ENCODE data around the gene ETV6.

Gene ETV6

DNA sequence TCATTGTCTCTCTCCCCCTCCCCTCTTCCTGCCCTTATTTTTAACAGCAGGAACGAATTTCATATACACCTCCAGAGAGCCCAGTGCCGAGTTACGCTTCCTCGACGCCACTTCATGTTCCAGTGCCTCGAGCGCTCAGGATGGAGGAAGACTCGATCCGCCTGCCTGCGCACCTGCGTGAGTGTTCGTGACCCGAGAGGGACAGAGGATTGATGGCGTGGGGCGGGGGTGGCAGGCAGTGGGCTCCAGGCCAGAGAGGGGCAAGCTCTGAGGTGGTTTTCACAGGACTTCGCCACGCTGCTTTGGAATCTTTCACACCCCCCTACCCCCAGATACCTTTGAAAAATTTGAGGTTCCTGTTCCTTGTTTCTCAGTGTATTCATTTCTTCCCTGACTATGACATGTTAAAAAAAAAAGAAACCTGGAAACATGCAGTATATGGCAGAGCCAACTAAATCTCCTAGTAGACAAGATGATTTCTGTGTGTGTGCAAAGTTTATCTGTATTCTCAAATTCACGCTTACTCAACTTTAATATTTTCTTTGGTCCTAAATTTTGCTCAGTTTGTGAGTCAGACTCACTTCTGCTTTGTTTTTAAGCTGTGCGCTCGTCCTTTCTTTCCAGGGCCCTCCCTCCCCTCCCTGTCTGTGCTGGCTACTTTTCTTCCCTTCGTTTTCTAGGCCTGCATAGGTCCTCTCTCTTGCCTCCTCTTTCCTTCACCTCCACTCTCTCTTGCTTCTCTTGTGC is 103.1 kb downstream of the ETV6 start:
- Histone ChIP-seq H3K4ac (ENCODE audit: low read depth, low read length) (no peak overlapping the region), H3K79me1 (ENCODE audit: low read length) (peaks cover 2% of the 10 kb centered on the region), H4K5ac (ENCODE audit: low read length) (no peak overlapping the region), H3K27me3 (ENCODE audit: insufficient read depth, low read length, poor library complexity) (no peaks in the 10 kb centered on the region), H2BK15ac (replicated peaks; ENCODE audit: low read depth) (no peak overlapping the region), H3K18ac (ENCODE audit: low read length) (no peak overlapping the region), H2BK120ac (ENCODE audit: low read depth, low read length) (no peak overlapping the region), H3K56ac (ENCODE audit: low read length) (no peak overlapping the region), H3K4me1 (ENCODE audit: control insufficient read depth, low read depth, low read length) (peaks cover 5% of the 10 kb centered on the region), H3K4me3 (ENCODE audit: low read length) (no peak overlapping the region), H3K4me2 (ENCODE audit: low read length) (no peak overlapping the region), H3K79me2 (ENCODE audit: control insufficient read depth, insufficient read depth, low read length) (no peaks in the 10 kb centered on the region), H2BK5ac (ENCODE audit: low read length) (no peak overlapping the region), H3K23ac (ENCODE audit: low read length) (no peak overlapping the region), H2AK5ac (ENCODE audit: low read length) (no peak overlapping the region), H4K8ac (ENCODE audit: low read depth, low read length) (no peak overlapping the region), H3K9ac (ENCODE audit: low read length) (no peak overlapping the region), H3K27ac (ENCODE audit: low read depth, low read length) (no peak overlapping the region), H3K36me3 (ENCODE audit: control insufficient read depth, insufficient read depth, low read length) (no peaks in the 10 kb centered on the region)
- DNase-seq = no peak
- WGBS (ENCODE audit: extremely low coverage, insufficient coverage, low lambda C conversion rate) = no CpG with 5 or more reads among the region's 21 CpGs

DNA sequence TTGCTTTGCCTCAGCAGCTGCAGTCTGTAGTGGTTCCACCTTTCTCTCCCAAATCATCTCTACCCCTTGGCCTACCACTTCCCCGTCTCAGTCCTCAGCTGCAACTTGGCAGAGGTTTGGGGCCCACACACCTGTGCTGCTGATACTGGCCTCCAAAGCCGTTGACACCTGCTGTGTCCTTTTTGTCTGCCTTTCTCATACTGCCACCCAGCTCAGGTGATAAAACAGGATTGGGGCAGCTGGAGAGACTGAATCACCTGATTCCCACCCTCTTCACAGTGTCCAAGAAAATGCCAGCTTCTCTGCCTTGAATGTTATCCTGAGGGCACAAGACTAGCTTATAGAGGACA is 103.7 kb downstream of the ETV6 start:
- Histone ChIP-seq H3K4me3 (ENCODE audit: low read length) (no peak overlapping the region), H3K4me1 (ENCODE audit: control insufficient read depth, low read depth, low read length) (peaks cover 5% of the 10 kb centered on the region), H2AK5ac (ENCODE audit: low read length) (no peak overlapping the region), H4K8ac (ENCODE audit: low read depth, low read length) (no peak overlapping the region), H3K56ac (ENCODE audit: low read length) (no peak overlapping the region), H2BK5ac (ENCODE audit: low read length) (no peak overlapping the region), H2BK120ac (ENCODE audit: low read depth, low read length) (no peak overlapping the region), H3K4ac (ENCODE audit: low read depth, low read length) (no peak overlapping the region), H3K79me2 (ENCODE audit: control insufficient read depth, insufficient read depth, low read length) (no peaks in the 10 kb centered on the region), H3K4me2 (ENCODE audit: low read length) (no peak overlapping the region), H3K27ac (ENCODE audit: low read depth, low read length) (no peak overlapping the region), H3K27me3 (ENCODE audit: insufficient read depth, low read length, poor library complexity) (no peaks in the 10 kb centered on the region), H3K79me1 (ENCODE audit: low read length) (peaks cover 2% of the 10 kb centered on the region), H4K5ac (ENCODE audit: low read length) (no peak overlapping the region), H3K23ac (ENCODE audit: low read length) (no peak overlapping the region), H2BK15ac (replicated peaks; ENCODE audit: low read depth) (no peak overlapping the region), H3K36me3 (ENCODE audit: control insufficient read depth, insufficient read depth, low read length) (no peaks in the 10 kb centered on the region), H3K9ac (ENCODE audit: low read length) (no peak overlapping the region), H3K18ac (ENCODE audit: low read length) (no peak overlapping the region)
- no peak for DNase-seq
- no CpG with 5 or more reads among the region's 2 CpGs for WGBS (ENCODE audit: extremely low coverage, insufficient coverage, low lambda C conversion rate)

DNA sequence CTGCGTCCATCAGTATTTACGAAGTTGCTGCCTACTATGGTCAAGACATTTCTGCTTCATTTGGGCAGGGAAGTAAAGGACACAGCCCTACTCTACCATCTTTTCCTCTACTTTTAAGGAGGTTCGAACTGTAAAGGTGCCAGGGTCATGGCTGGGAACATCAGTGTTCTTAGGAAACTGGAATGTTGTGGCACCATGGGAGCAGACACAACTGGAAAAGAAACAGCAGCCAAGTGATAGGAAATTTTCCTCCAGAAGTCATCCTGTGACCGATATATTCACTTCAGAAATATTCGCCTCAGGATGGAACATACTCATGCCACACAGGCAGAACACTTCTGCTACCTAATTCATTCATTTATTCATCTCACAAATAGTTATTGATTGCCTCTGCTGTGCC is 104.4 kb downstream of the ETV6 start:
- Histone ChIP-seq H2BK120ac (ENCODE audit: low read depth, low read length) (no peak overlapping the region), H3K36me3 (ENCODE audit: control insufficient read depth, insufficient read depth, low read length) (no peaks in the 10 kb centered on the region), H3K4me3 (ENCODE audit: low read length) (no peak overlapping the region), H2BK5ac (ENCODE audit: low read length) (no peak overlapping the region), H3K18ac (ENCODE audit: low read length) (no peak overlapping the region), H2AK5ac (ENCODE audit: low read length) (no peak overlapping the region), H3K23ac (ENCODE audit: low read length) (no peak overlapping the region), H3K79me2 (ENCODE audit: control insufficient read depth, insufficient read depth, low read length) (no peaks in the 10 kb centered on the region), H3K4me1 (ENCODE audit: control insufficient read depth, low read depth, low read length) (peaks cover 5% of the 10 kb centered on the region), H3K56ac (ENCODE audit: low read length) (no peak overlapping the region), H4K5ac (ENCODE audit: low read length) (no peak overlapping the region), H2BK15ac (replicated peaks; ENCODE audit: low read depth) (no peak overlapping the region), H3K79me1 (ENCODE audit: low read length) (peaks cover 2% of the 10 kb centered on the region), H3K9ac (ENCODE audit: low read length) (no peak overlapping the region), H3K4me2 (ENCODE audit: low read length) (no peak overlapping the region), H3K27ac (ENCODE audit: low read depth, low read length) (no peak overlapping the region), H4K8ac (ENCODE audit: low read depth, low read length) (no peak overlapping the region), H3K4ac (ENCODE audit: low read depth, low read length) (no peak overlapping the region), H3K27me3 (ENCODE audit: insufficient read depth, low read length, poor library complexity) (no peaks in the 10 kb centered on the region)
- DNase-seq = no peak
- WGBS (ENCODE audit: extremely low coverage, insufficient coverage, low lambda C conversion rate) = no CpG with 5 or more reads among the region's 5 CpGs

- Histone ChIP-seq H3K23ac (ENCODE audit: low read length) (no peak overlapping the region), H3K9ac (ENCODE audit: low read length) (no peak overlapping the region), H3K18ac (ENCODE audit: low read length) (no peak overlapping the region), H3K36me3 (ENCODE audit: control insufficient read depth, insufficient read depth, low read length) (no peaks in the 10 kb centered on the region), H4K8ac (ENCODE audit: low read depth, low read length) (no peak overlapping the region), H3K79me2 (ENCODE audit: control insufficient read depth, insufficient read depth, low read length) (no peaks in the 10 kb centered on the region), H2BK15ac (replicated peaks; ENCODE audit: low read depth) (no peak overlapping the region), H3K56ac (ENCODE audit: low read length) (no peak overlapping the region), H3K27ac (ENCODE audit: low read depth, low read length) (no peak overlapping the region), H4K5ac (ENCODE audit: low read length) (no peak overlapping the region), H3K79me1 (ENCODE audit: low read length) (peaks cover 2% of the 10 kb centered on the region), H3K4me1 (ENCODE audit: control insufficient read depth, low read depth, low read length) (peaks cover 5% of the 10 kb centered on the region), H3K27me3 (ENCODE audit: insufficient read depth, low read length, poor library complexity) (no peaks in the 10 kb centered on the region), H3K4me2 (ENCODE audit: low read length) (no peak overlapping the region), H2AK5ac (ENCODE audit: low read length) (no peak overlapping the region), H3K4me3 (ENCODE audit: low read length) (no peak overlapping the region), H2BK120ac (ENCODE audit: low read depth, low read length) (no peak overlapping the region), H2BK5ac (ENCODE audit: low read length) (no peak overlapping the region), H3K4ac (ENCODE audit: low read depth, low read length) (no peak overlapping the region)
- no CpG with 5 or more reads among the region's 4 CpGs for WGBS (ENCODE audit: extremely low coverage, insufficient coverage, low lambda C conversion rate)
- no peak for DNase-seq
Measured at GRCh38 chr12:11754256-11754655, 104.8 kb downstream of the ETV6 start.

DNA sequence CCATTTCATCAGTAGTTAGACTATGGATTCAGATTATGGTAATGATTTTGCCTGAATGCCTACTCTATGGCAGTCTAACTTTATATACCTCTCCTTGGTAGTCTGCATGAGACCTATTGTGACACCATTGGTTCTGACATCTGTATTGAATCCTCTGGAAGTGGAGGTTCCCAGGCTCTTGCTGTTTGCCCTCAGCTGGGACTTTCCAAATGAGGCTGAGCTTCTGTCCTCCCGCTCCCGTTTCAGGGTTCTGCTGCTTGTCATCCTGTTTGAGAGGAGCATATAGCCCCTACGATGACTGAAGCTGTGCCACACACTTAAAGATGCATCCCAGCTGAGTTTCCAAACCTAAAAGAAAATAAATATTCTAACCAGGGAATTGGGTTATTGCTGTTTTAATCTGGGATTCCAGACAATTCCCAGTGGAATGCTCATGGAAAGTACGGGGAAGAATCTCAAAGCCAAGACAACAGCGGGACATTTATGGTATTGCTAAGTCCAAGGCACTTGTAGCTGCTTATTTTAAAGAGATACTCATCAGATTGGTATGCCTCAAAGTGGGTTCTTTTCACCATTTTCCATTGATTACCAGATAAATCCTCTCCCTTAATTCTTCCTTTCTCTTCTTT is 105.9 kb downstream of the ETV6 start:
- no peak overlapping the region for H3K4ac ChIP-seq (ENCODE audit: low read depth, low read length)
- no peak overlapping the region for H2BK120ac ChIP-seq (ENCODE audit: low read depth, low read length)
- no peak overlapping the region for H3K18ac ChIP-seq (ENCODE audit: low read length)
- H3K9ac ChIP-seq (ENCODE audit: low read length) = no peak overlapping the region
- peaks cover 5% of the 10 kb centered on the region for H3K4me1 ChIP-seq (ENCODE audit: control insufficient read depth, low read depth, low read length)
- H2BK15ac ChIP-seq (replicated peaks; ENCODE audit: low read depth) = no peak overlapping the region
- H3K27ac ChIP-seq (ENCODE audit: low read depth, low read length) = no peak overlapping the region
- no peak overlapping the region for H3K23ac ChIP-seq (ENCODE audit: low read length)
- no peaks in the 10 kb centered on the region for H3K79me1 ChIP-seq (ENCODE audit: low read length)
- H3K4me2 ChIP-seq (ENCODE audit: low read length) = no peak overlapping the region
- H4K5ac ChIP-seq (ENCODE audit: low read length) = no peak overlapping the region
- no peak overlapping the region for H3K56ac ChIP-seq (ENCODE audit: low read length)
- H2BK5ac ChIP-seq (ENCODE audit: low read length) = no peak overlapping the region
- no peaks in the 10 kb centered on the region for H3K36me3 ChIP-seq (ENCODE audit: control insufficient read depth, insufficient read depth, low read length)
- WGBS (ENCODE audit: extremely low coverage, insufficient coverage, low lambda C conversion rate) = no CpG with 5 or more reads among the region's 5 CpGs
- H4K8ac ChIP-seq (ENCODE audit: low read depth, low read length) = no peak overlapping the region
- no peaks in the 10 kb centered on the region for H3K79me2 ChIP-seq (ENCODE audit: control insufficient read depth, insufficient read depth, low read length)
- H3K27me3 ChIP-seq (ENCODE audit: insufficient read depth, low read length, poor library complexity) = no peaks in the 10 kb centered on the region
- H3K4me3 ChIP-seq (ENCODE audit: low read length) = no peak overlapping the region
- no peak for DNase-seq
- no peak overlapping the region for H2AK5ac ChIP-seq (ENCODE audit: low read length)

GRCh38 chr12:11756022-11756421 is 106.5 kb downstream of the ETV6 start:
- H3K4me1 ChIP-seq (ENCODE audit: control insufficient read depth, low read depth, low read length) = peaks cover 5% of the 10 kb centered on the region
- no CpG with 5 or more reads among the region's 2 CpGs for WGBS (ENCODE audit: extremely low coverage, insufficient coverage, low lambda C conversion rate)

More at GRCh38 chr12:11756022-11756421, 106.5 kb downstream of the ETV6 start:
- Histone ChIP-seq H3K27ac (ENCODE audit: low read depth, low read length) (no peak overlapping the region), H2BK5ac (ENCODE audit: low read length) (no peak overlapping the region), H3K23ac (ENCODE audit: low read length) (no peak overlapping the region), H4K8ac (ENCODE audit: low read depth, low read length) (no peak overlapping the region), H3K4me2 (ENCODE audit: low read length) (no peak overlapping the region), H3K4me3 (ENCODE audit: low read length) (no peak overlapping the region), H3K79me2 (ENCODE audit: control insufficient read depth, insufficient read depth, low read length) (no peaks in the 10 kb centered on the region), H3K4ac (ENCODE audit: low read depth, low read length) (no peak overlapping the region), H3K79me1 (ENCODE audit: low read length) (no peaks in the 10 kb centered on the region), H3K56ac (ENCODE audit: low read length) (no peak overlapping the region), H2BK15ac (replicated peaks; ENCODE audit: low read depth) (no peak overlapping the region), H3K36me3 (ENCODE audit: control insufficient read depth, insufficient read depth, low read length) (no peaks in the 10 kb centered on the region), H3K9ac (ENCODE audit: low read length) (no peak overlapping the region), H4K5ac (ENCODE audit: low read length) (no peak overlapping the region), H2BK120ac (ENCODE audit: low read depth, low read length) (no peak overlapping the region), H2AK5ac (ENCODE audit: low read length) (no peak overlapping the region), H3K27me3 (ENCODE audit: insufficient read depth, low read length, poor library complexity) (no peaks in the 10 kb centered on the region), H3K18ac (ENCODE audit: low read length) (no peak overlapping the region)
- peak; percentile 37 for DNase-seq

Measured in mesendoderm (in vitro differentiated cells).